RWPE1 (cell line): ENCODE results near the gene HAO2.
"Not testable (repeated sequence)": the region's sequence is repeated elsewhere in the genome, so short reads cannot be mapped to it uniquely, and the experiment has no call there.

Experiments
- CTCF ChIA-PET: fragments of 350-600 bp; sonication (Branson Sonifier 250); formaldehyde crosslinking; extraction: SDS; loops from one replicate; lab custom pipeline; 2021; lab: Yijun Ruan, JAX
- POLR2A ChIA-PET: fragments of 400-600 bp; formaldehyde crosslinking; extraction: SDS; loops from one replicate; lab custom pipeline; 2020; ENCODE audit warnings: antibody characterized with exemption; ENCODE audit not compliant: low non-redundant PET; lab: Yijun Ruan, JAX
- DNase-seq: peaks from one replicate; pipeline ENCODE4 v3.0.0; 2012; ENCODE audit warnings: low spot score
- H3K27ac ChIP-seq: fragments of 450-650 bp; 2 replicates; pipeline ENCODE4 v1.5.1; 2017
- CTCF ChIP-seq: fragments of 450-650 bp; conservative IDR thresholded peaks from 2 replicates; pipeline ENCODE4 v1.5.1; 2017; ENCODE audit warnings: low read depth, mild to moderate bottlenecking

The HAO2 gene

GRCh38 chr1:119332622-119333021 lies 36.0 kb upstream of the HAO2 start:
- DNase-seq, result no peak
- no peak for TF ChIP-seq CTCF
- ChIA-PET POLR2A (no interaction called here), CTCF (interaction anchor here (0.7 to 0.8 kb wide), 2 partner anchors 18 to 143 kb away, joined by 3 to 5 read pairs; no protein-coding TSS in a partner anchor)
- H3K27ac ChIP-seq, result no peak overlapping the region

- POLR2A ChIA-PET, result no interaction called here
- TF ChIP-seq CTCF, result no peak
- H3K27ac ChIP-seq, result no peak overlapping the region
Measured at GRCh38 chr1:119333163-119333896, 35.3 kb upstream of the HAO2 start.

GRCh38 chr1:119333897-119334250 lies 34.7 kb upstream of the HAO2 start:
- DNase-seq, POLR2A ChIA-PET, H3K27ac ChIP-seq, CTCF ChIA-PET: not testable (repeated sequence)

More at GRCh38 chr1:119333163-119333896, 35.3 kb upstream of the HAO2 start:
- DNase-seq, result no peak
- CTCF ChIA-PET, result interaction anchor here (0.8 kb wide), 1 partner anchor 142 kb away, joined by 3 read pairs; no protein-coding TSS in a partner anchor

GRCh38 chr1:119336848-119337247 lies 31.7 kb upstream of the HAO2 start:
- POLR2A ChIA-PET, result no interaction called here
- CTCF ChIA-PET, result no interaction called here
- no peak for TF ChIP-seq CTCF

GRCh38 chr1:119338004-119338403 lies 30.6 kb upstream of the HAO2 start:
- ChIA-PET POLR2A (no interaction called here), CTCF (no interaction called here)
- no peak overlapping the region for H3K27ac ChIP-seq
- no peak for TF ChIP-seq CTCF
- DNase-seq, result no peak

More at GRCh38 chr1:119336848-119337247, 31.7 kb upstream of the HAO2 start:
- no peak overlapping the region for H3K27ac ChIP-seq
- DNase-seq, result no peak

- TF ChIP-seq CTCF, result no peak
- DNase-seq, result no peak
- ChIA-PET POLR2A (no interaction called here), CTCF (no interaction called here)
- no peak overlapping the region for H3K27ac ChIP-seq
Measured at GRCh38 chr1:119338757-119339156, 29.8 kb upstream of the HAO2 start.

GRCh38 chr1:119340861-119341261 lies 27.7 kb upstream of the HAO2 start:
- ChIA-PET POLR2A (no interaction called here), CTCF (no interaction called here)
- no peak overlapping the region for H3K27ac ChIP-seq
- no peak for TF ChIP-seq CTCF
- no peak for DNase-seq
